Sigmoid colon (tissue), 4 donors: Measurements from ENCODE around the gene IQGAP1.

Source experiments
- EP300 ChIP-seq, 4 donors: sonication (generic); formaldehyde crosslinking; IDR thresholded peaks; one replicate each; pipeline ENCODE4 v1.6.1; 2017; ENCODE audit warnings: antibody characterized with exemption in 4 of 4
- POLR2A ChIP-seq, 2 donors: fragments of 450-650 bp; IDR thresholded peaks; one replicate each; pipeline ENCODE4 v1.6.1; 2016; ENCODE audit warnings: antibody characterized with exemption in 2 of 2, mild to moderate bottlenecking in 2 of 2, moderate library complexity in 2 of 2
- POLR2AphosphoS5 ChIP-seq, 4 donors: sonication (generic); formaldehyde crosslinking; IDR thresholded peaks; one replicate each; pipeline ENCODE4 v1.6.1; 2017; ENCODE audit warnings: antibody characterized with exemption in 4 of 4
- TF ChIP-seq, protein P1 (sequence below), 4 experiments: fragments of 450-650 bp in 3 of 4; fragments of 200-600 bp in 1 of 4; IDR thresholded peaks; one replicate each; pipeline ENCODE4 v1.5.1; 2016 to 2019; ENCODE audit warnings: antibody characterized with exemption in 4 of 4, mild to moderate bottlenecking in 3 of 4, moderate library complexity in 2 of 4

DNA sequence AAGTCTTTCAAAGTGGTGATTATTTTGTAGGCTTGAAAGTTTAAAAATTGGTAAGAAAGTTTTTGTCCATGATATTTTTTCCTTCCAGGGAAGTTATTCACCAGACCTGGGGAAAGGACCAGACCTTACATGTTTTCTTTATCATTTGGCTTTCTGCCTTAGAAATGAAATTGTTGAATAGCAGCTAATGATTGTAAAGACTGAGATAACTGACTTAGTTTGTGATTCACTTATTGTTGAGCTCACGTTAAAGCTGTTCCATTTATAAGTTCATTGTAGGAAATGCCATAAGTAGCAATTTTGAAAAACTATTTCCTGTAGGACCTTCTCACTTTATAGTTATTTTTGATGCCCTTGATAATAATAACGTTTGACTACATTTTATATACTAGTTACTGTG lies 51.9 kb downstream of the IQGAP1 start:
- TF ChIP-seq, protein P1, sequence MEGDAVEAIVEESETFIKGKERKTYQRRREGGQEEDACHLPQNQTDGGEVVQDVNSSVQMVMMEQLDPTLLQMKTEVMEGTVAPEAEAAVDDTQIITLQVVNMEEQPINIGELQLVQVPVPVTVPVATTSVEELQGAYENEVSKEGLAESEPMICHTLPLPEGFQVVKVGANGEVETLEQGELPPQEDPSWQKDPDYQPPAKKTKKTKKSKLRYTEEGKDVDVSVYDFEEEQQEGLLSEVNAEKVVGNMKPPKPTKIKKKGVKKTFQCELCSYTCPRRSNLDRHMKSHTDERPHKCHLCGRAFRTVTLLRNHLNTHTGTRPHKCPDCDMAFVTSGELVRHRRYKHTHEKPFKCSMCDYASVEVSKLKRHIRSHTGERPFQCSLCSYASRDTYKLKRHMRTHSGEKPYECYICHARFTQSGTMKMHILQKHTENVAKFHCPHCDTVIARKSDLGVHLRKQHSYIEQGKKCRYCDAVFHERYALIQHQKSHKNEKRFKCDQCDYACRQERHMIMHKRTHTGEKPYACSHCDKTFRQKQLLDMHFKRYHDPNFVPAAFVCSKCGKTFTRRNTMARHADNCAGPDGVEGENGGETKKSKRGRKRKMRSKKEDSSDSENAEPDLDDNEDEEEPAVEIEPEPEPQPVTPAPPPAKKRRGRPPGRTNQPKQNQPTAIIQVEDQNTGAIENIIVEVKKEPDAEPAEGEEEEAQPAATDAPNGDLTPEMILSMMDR (IDR thresholded peaks at IDR 0.05), result no peak
- TF ChIP-seq POLR2AphosphoS5 (IDR thresholded peaks at IDR 0.05), result no peak
- no peak for TF ChIP-seq POLR2A (IDR thresholded peaks at IDR 0.05)
- TF ChIP-seq EP300 (IDR thresholded peaks at IDR 0.05), result no peak
